Neutrophil (primary cell): ENCODE data around the gene EXOSC7.

Source experiments
- H3K27ac ChIP-seq: fragments of 200-600 bp; sonication (generic); 2 replicates; pipeline ENCODE4 v1.5.1; 2016; ENCODE audit warnings: mild to moderate bottlenecking, moderate library complexity
- H3K27me3 ChIP-seq: fragments of 200-600 bp; sonication (generic); 2 replicates; pipeline ENCODE4 v1.6.0; 2016; ENCODE audit warnings: mild to moderate bottlenecking
- H3K36me3 ChIP-seq: fragments of 200-600 bp; sonication (generic); 2 replicates; pipeline ENCODE4 v1.5.1; 2017
- H3K4me1 ChIP-seq, 2 experiments: fragments of 200-600 bp in 1 of 2; sonication (generic) in 1 of 2; 1 replicate in 1 of 2; 2 replicates in 1 of 2; pipeline versions ENCODE4 v1.5.1 to v1.6.1; 2013 to 2016; ENCODE audit warnings: low read depth in 1 of 2, low read length in 1 of 2, mild to moderate bottlenecking in 1 of 2, moderate library complexity in 1 of 2; ENCODE audit not compliant: control insufficient read depth in 1 of 2, insufficient read depth in 1 of 2
- H3K4me3 ChIP-seq, 2 experiments: fragments of 200-600 bp in 1 of 2; sonication (generic) in 1 of 2; 1 replicate in 1 of 2; 2 replicates in 1 of 2; pipeline ENCODE4 v1.5.1; 2013 to 2016; ENCODE audit warnings: low read depth in 1 of 2, low read length in 1 of 2, mild to moderate bottlenecking in 1 of 2, moderate library complexity in 1 of 2
- H3K9me3 ChIP-seq: fragments of 200-600 bp; sonication (generic); 2 replicates; pipeline ENCODE4 v1.5.1; 2016
- CTCF ChIP-seq: fragments of 200-600 bp; sonication (generic); IDR thresholded peaks from 2 replicates; pipeline ENCODE4 v1.5.1; 2016; ENCODE audit warnings: antibody characterized with exemption

EXOSC7 gene

GRCh38 chr3:44993471-44994205 lies 17.6 kb downstream of the EXOSC7 start:
- H3K36me3 ChIP-seq = peaks cover 15% of the 10 kb centered on the region
- TF ChIP-seq CTCF = no peak
- peaks cover 0 to 2% of the 10 kb centered on the region in 2 experiments for H3K4me1 ChIP-seq
- H3K27ac ChIP-seq = no peak overlapping the region
- no peak overlapping the region for H3K4me3 ChIP-seq
- no peaks in the 10 kb centered on the region for H3K27me3 ChIP-seq
- no peaks in the 10 kb centered on the region for H3K9me3 ChIP-seq

GRCh38 chr3:44995142-44995770 lies 19.2 kb downstream of the EXOSC7 start:
- H3K27me3 ChIP-seq = no peaks in the 10 kb centered on the region
- H3K4me1 ChIP-seq = peaks cover 0 to 2% of the 10 kb centered on the region in 2 experiments
- no peak overlapping the region for H3K4me3 ChIP-seq
- no peak for TF ChIP-seq CTCF
- no peak overlapping the region for H3K27ac ChIP-seq
- peaks cover 24% of the 10 kb centered on the region for H3K36me3 ChIP-seq
- H3K9me3 ChIP-seq = no peaks in the 10 kb centered on the region

- no peak for TF ChIP-seq CTCF
- peaks cover 29% of the 10 kb centered on the region for H3K36me3 ChIP-seq
- H3K9me3 ChIP-seq = no peaks in the 10 kb centered on the region
- no peak overlapping the region for H3K4me3 ChIP-seq
- no peak overlapping the region for H3K27ac ChIP-seq
- H3K27me3 ChIP-seq = no peaks in the 10 kb centered on the region
- H3K4me1 ChIP-seq = peaks cover 0 to 2% of the 10 kb centered on the region in 2 experiments
Measured at GRCh38 chr3:44996556-44996969, 20.5 kb downstream of the EXOSC7 start.

DNA sequence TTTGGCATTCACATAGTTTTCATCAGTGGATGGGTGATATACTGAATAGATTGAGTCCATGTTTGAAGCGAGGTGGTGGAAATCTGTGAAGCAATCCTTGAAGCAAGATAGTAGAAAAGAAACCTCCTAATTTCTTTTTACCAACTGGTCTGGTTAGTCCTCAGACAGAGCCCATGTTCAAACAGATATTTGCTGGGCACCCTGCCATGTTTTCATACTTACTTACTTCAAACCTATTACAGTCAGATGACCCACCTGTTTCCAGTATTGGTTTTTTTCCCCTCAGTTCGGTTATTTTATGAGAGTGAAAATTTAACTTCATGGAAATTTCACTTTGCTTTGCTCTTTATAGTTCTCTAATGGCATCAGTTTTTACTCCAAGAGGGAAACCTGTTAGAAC lies 23.7 kb downstream of the EXOSC7 start:
- no peak for TF ChIP-seq CTCF

GRCh38 chr3:45000823-45001222 lies 24.8 kb downstream of the EXOSC7 start:
- H3K4me3 ChIP-seq = no peak overlapping the region
- no peak for TF ChIP-seq CTCF
- H3K9me3 ChIP-seq = no peaks in the 10 kb centered on the region
- H3K27ac ChIP-seq = no peak overlapping the region
- peaks cover 39% of the 10 kb centered on the region for H3K36me3 ChIP-seq
- H3K4me1 ChIP-seq = no peaks in the 10 kb centered on the region
- H3K27me3 ChIP-seq = no peaks in the 10 kb centered on the region

More for the DNA sequence above, 23.7 kb downstream of the EXOSC7 start:
- H3K4me3 ChIP-seq = no peak overlapping the region
- H3K36me3 ChIP-seq = peaks cover 35% of the 10 kb centered on the region
- no peak overlapping the region for H3K27ac ChIP-seq
- H3K27me3 ChIP-seq = no peaks in the 10 kb centered on the region
- no peaks in the 10 kb centered on the region for H3K4me1 ChIP-seq
- no peaks in the 10 kb centered on the region for H3K9me3 ChIP-seq
